HTERT RPE-1 (cell line): ENCODE measurements around the gene CRYBG3.

Experiments
- in situ Hi-C: fragments of 300-500 bp; cut with MboI; formaldehyde crosslinking; loops from 4 replicates; pipeline ENCODE4 v1.14.3; 2020; ENCODE audit warnings: low sequenced_read_pairs

The CRYBG3 gene

DNA sequence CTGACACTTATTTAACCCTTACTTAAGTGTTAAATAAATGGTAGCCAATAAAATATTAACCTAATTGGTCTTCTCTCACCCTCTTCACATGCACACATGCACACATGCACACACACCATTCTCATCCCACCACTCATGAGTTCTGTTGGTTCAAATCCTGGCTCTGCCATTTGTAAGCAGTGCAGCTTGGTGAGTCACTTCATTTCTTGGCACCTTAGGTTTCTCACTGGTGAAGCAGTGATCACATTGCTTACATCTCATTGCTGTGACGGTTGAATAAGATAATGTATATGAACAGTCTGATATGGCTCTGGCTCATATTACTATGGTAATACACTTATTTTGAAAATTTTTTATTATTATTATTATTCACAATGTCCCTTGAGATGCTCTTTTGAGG lies 116.6 kb downstream of the CRYBG3 start:
- in situ Hi-C loops, result no loop called here

DNA sequence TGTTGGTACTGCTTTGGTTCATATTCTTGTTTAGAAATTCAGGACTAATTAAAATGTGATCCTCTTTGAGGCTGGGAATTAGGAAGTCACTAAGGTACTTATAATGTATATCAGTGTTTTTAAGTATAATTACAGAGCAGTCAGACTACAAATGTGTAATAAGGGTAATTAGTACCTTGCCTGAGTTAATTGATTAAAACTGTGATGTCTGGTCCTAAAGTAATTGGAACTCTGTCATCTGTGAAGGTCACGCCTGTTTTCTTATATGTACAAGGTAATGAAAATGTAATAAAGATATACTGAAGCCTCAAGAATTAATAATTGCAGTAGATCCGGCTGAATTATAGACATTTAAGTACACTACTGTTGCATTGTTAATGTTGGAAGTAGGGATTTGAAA lies 117.6 kb downstream of the CRYBG3 start:
- in situ Hi-C loops, result no loop called here

DNA sequence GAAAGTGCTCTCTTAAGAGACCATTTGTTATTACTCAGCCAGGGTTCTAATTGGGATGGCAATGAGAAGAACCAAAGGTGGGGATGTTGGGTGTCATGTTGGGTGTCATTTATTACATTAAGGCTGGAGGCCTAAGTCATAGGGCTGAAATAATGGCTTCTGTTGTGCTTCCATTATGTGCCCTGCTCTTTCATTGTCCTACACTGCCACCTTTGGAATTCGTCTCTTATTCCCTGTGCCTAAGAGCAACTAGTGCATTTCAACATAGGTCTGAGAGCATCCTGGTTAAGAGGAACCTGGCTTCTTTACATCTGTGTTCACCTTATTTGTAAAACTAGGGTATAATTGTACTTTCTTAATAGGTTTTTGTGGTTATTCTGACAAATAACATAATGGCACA lies 118.2 kb downstream of the CRYBG3 start:
- in situ Hi-C loops, result no loop called here

DNA sequence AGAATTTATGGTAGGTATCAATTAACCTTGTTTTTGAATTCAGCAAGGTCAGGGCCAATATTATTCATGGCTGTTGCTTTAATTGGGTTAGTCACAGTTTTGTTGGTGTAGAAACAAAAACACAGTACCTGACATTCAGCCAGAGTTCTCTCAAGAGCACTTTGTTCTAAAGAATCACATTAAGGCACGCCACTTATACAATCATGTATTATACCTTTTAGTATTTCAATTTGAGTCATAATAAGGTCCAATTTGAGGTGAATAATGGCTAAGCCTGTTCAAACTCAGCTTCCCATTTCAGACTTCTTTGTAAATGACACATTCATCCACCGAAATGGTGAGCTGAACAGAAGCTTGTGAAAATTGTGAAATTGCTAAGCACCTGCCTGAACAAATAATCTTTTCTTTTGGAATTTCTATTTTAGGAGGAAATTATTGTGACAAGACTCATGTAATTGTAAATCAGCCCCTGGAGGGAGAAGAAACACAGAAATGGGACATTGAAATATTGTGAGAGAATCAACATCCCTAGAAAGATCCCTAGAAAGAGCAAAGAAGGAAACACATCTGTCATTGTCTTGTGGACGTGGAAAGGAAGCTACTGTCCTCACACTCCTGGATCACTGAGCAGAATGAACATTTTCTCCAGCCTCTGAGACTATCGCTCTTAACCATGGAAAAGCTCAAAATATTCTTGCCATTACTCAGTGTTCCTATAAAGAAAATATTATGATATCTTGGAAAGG lies 121.2 kb downstream of the CRYBG3 start:
- in situ Hi-C loops, result no loop called here

DNA sequence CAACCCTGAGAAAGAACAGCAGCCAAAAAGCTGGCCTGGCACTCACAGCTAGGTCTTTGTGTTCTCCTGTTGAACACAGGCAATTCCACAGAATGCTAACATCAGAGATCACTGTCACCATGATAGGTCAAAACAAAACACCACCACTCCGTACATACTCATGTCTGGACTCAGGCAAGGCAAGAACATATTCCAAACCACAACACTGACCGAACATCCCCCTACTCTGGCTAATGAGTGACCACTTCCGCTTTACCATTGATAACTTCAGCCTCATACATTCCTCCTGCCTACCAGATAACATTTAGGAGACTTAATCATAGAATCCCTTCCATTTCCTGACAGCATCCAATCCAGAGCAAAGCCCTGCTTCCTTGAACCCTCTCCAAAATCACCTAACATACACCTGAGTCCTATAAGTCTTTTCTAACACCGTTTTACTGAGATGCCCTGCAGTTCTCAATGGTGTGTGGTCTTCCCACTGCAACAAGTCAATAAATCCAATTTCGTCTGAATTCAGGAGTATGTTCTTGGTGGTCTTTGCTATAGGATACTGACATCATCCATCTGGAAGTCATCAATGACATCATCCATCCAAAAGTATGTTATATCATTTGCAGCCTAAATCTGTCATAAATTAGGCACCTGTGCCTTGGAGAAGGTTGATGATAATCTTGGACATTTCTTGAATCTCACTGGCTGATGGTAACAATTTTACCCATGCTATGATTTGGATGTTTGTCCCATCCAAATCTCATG lies 126.7 kb downstream of the CRYBG3 start:
- in situ Hi-C loops, result no loop called here

DNA sequence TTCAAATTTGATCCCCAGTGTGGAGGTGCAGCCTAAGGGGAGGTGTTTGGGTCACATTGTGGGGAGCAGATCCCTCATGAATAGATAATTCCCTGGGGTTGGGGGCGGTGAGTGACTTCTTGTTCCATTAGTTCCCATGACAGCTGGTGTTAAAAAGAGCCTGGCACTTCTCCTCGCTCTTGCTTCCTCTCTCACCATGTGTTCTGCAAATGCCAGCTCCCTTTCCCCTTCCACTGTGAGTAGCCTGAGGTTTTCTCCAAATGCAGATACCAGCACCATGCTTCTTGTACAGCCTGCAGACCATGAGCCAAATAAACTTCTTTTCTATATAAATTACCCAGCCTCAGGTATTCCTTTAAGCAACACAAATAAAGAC lies 127.3 kb downstream of the CRYBG3 start:
- in situ Hi-C loops, result no loop called here

DNA sequence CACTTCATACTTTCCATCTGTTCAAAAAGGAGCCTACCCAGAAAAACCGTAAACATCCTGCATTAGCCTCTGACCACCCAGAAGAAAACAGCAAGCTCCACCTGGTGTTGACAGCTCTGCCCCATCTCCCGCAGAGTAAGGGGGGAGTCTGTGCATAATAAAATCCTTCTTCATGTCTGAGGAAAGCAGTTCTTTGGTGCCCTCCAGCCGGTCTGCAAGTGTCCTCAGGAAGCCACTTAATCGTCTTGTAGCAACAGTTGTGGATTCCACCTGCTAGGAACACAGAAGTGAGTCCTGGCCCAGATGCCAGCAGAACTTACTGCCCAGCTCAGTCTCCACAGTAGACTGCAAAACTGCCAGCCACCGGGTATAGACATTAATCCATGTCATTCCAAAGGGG lies 127.9 kb downstream of the CRYBG3 start:
- in situ Hi-C loops, result no loop called here

DNA sequence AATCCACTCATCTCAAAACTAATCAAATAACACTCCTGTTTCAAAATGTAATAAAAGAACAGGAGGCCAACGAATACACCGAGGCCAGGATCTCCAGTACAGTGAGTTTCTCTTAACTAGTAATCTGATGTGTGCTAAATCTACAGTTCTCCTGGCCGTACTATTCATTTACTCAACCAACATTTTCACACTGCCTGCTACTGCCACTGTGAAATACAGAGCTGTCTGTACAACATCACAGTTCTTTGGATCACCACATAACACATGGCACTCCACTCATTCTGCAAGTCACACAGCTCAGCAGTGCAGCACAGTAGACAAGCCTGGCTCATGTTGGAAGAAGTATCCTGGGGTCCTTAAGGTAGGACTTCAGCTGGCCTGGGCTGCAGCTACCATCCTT lies 128.5 kb downstream of the CRYBG3 start:
- in situ Hi-C loops, result no loop called here

DNA sequence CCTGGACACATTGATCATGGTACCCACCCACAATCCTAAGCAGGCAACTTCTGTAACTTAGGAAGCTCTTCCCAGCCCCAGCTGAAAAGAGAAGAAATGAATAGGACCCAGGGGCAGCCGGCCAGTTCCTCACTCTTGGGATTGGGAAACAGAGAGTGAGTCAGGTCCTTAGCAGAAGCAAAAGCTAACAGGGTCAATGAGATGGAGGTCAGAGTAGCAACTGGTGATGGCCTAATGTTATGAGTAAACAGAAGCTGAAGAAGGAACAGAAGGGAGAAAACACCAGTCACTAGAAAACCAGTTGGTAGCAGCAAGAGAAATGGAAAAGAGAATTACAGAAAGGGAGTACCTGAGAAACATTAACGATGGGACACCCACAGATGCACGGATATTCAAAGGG lies 130.5 kb downstream of the CRYBG3 start:
- in situ Hi-C loops, result no loop called here

DNA sequence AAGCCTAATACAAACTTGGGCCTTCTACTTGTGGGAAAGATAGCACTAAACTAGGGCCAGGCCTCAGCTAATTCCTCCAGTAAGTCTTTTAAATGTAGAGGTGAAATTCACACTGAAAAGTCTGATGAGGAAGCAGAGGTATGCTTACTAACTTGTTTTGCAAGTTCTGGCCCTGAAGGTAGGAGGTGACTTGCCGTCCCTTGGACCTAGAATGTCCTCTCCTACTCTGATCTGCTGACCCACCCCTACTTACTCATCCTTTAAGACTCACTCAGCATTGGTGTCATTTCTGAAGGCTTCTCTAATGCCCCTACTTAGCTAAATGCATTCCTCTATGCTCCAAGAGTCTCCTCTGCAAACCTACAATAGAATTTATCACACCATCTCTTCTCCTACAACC lies 131.1 kb downstream of the CRYBG3 start:
- in situ Hi-C loops, result no loop called here

DNA sequence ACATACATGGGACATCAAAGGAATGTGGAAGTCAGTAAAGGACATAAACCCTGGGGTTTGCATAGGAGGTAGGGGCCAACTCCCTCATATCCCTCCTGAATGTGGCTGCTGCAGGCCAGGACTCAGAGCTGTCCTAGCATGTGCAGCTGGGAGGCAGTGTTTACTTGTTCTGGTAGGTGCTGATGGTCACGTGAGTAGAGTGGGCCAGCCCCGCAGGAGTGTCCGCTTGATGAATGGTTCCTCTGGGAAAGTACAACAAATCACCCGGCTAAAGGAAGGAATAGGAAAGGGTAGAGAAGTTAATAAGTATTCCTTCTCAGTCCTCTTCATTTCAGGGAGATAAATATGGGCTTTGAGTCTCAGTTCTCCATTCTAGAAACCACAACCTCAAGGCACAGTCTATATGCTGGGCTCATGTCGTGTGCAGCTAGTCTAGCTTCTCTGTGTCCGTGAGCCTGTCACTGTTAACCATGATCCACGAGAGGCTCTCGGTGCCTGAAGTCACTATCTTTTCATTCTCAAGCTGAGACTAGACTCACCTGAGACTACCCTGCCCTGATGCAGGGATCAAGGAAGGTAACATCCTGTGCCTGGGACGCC lies 132.5 kb downstream of the CRYBG3 start:
- in situ Hi-C loops, result no loop called here

DNA sequence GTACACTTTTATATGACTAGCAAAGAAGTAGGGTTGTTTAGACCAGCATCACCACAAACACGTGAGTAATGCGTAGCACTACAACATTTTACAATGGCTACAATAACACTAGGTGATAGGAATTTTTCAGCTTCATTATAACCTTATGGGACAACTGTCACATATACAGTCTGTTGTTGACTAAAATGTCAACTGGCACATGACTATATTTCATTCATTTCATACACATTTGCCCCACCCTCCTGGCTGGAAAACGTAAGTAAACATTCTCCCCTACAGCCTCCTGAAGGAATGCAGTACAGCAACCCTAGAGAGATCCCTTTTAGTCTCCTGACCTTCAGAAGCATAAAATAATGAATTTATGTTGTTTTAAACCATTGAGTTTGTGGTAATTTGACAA lies 134.2 kb downstream of the CRYBG3 start:
- in situ Hi-C loops, result no loop called here

DNA sequence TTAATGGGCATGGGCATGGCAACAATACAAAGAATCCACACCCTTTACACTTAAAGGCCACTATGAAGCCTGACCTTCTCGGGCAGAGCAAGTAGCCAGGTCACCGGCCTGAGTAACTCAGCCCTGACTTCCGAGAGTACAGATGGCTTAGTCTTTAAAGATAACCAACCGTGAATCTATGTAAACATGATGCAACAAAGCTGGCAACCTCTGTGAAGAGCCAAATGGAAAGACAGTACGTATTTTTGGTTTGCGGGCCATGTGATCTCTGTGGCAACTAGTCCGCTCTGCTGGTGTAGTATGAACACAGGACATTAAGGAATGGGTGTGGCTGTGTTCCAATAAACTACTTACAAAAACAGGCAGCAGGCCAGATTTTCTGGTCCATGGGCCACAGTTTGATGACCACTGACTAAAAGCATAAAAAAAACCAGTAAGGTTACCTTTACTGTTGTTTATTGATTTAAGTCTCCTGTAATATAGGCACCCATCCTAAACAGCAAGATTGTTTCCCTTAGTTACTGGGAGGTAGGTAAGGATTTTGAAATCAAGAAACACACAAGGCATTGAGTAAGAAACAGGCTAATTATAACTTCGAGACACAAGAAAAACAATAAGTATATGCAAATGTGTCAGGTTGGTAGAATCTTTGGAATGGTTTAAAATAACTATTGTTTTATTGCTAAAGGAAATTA lies 136.0 kb downstream of the CRYBG3 start:
- in situ Hi-C loops, result no loop called here

DNA sequence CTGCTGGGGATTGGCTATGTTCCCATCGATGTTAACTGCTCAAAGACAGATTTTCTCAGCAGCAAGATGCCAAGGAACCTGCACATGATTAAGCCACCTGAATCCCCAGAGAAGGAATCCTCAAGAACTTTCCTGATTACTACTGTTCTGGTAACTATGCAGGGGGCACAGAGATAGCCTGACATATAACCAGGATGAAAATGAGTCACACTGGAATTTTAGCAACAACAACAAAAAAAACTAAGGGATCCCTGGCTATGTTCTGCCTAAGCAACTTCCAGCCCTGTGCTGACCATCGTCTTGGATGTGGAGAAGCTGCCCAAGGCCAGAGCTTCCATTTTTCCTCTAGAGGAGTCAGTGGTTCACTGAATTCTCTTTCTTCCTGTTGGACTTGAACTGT lies 136.6 kb downstream of the CRYBG3 start:
- in situ Hi-C loops, result no loop called here

DNA sequence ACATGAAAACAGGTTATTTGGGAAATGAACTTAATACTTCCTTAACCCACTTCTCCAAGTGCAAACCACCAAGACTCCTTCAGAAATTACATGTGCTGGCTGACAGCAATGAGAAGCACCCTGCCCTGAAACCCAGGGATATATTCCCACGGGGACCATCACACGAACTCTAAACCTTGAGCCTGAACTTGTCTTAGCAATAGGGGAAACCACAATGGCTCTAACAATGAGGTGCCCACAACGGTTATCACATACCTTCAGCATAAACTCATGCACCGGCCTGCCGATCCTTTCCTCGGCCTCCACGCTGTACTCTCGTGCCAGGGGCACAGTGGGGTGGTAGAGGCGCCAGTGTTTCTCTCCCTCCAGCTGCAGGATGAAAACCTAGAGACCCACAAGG lies 137.0 kb downstream of the CRYBG3 start:
- in situ Hi-C loops, result no loop called here

DNA sequence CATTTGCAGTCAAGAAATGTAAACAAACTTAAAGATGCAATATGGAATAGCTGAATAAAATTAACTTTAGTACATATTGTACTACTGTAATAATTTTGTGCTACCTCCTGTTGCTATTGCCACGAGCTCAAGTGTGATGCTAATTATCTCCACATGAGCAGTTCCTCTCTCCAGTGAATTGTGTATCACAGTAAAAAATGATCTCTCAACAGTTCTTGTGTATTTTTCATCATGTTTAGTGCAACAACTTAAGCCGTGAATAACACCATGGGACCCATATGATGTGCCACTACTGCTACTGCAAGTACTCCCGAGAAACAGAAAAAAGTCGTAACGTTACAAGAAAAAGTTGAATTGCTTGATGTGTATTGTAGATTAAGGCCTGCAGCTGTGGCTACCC lies 138.1 kb downstream of the CRYBG3 start:
- in situ Hi-C loops, result no loop called here

DNA sequence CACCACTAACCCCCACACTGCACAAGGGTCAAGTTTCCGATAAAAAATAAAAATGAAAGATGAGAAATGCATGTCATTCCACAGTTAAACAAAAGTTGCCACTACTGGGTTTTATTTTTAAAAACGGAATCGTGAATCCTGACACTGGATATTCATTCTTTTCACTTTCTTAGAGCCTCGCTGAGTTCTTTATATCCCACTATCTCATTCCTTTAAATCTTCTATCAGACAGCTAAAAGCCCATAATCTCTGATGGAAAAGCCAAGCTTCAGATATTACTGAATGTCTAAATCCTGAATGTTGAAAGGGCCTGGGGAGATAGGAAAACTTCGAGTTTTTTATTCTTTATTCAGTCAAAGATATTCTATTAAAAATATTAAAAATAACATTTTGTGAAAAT lies 138.7 kb downstream of the CRYBG3 start:
- in situ Hi-C loops, result no loop called here

DNA sequence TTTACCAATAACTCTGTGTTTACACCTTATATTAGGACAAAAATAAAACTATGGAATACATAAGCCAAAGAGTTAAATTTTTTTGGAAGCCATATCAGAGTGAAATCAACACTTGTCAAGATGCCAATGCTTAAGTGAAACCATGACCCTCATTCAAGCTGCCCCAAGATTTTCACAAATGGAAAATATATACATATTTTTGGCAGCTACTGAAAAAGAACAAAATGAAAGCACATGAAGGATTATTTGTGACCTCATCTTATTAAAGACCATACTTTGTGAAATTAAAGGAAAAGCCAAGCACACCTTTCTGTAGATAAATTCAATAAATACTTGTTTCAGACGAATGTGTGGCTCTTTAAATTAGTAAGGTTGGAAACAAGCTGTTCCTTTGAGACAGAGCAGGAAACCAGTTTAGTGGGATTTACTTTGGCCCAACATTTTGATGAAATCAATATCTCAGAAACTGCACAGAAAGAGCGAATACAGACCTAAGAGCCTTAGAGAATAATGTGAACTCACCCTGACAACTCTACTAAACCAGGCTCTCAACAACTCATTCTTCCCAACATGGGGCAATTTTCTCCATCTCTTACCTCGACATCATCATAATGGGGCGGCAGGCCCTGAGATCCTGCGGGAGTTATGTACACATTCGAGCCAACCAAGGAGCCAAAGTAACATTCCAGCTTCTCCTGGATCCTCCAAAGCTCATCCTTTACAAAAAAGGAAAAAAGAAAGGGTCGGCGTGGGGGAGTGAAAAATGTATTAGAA lies 139.4 kb downstream of the CRYBG3 start:
- in situ Hi-C loops, result no loop called here

DNA sequence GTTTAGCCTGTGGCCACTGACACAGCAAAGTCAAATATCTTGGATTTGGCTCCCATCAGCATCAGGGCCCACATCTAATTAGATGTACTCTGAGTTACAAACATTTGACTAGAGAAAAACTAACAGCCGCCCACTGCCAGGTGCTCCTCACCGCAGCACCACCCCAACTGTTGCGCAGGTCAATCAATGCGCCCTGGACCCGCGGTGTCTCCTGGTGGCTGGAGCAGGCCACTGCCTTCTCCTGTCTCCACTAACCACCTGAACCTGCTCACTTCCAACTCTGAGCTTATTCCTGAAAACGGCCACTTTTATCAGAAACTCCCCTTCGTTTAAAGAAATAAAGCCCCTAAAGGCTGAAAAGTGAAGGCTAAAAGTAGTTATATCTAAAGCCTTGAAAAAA lies 146.2 kb downstream of the CRYBG3 start:
- in situ Hi-C loops, result no loop called here

DNA sequence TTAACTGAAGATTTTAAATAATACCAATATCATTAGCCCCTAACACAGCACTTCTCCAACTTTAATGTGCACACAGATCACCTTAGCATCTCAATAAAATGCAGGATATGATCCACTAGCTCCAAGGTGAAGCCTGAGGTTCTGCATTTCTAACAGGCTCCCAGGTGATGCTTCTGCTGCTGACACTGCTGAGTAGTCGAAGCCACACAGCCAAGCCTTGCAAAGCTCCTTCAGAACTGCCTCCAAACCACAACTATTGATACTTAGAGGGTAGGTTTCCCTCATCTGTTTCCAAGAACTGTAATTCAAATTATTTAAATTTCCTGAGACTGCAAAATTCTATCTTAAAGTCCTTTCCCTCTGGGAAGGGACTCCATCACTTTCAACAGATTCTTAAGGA lies 146.6 kb downstream of the CRYBG3 start:
- in situ Hi-C loops, result no loop called here

DNA sequence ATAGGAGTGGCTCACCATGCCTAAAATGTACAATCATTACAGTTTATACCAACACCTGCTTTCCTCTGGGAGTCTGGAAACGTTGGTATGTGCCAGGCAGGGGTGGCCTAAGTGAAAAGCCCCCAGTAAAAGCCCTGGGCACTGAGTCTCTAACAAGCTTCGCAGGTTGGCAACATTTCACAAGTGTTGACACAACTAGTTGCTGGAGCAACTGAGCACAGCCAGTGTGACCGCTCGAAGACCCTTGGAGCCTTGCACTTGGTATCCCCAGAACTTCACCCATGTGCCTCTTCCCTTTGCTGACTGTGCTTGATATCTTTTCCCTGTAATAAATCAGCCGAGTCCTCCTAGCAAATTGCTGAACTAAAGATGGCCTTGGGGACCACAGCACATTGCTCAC lies 147.7 kb downstream of the CRYBG3 start:
- in situ Hi-C loops, result no loop called here
